D721Med (cell line): ENCODE measurements around the gene MEP1B.

Experiments
- DNase-seq: peaks from one replicate; pipeline ENCODE4 v3.0.0; 2011; ENCODE audit warnings: low spot score; ENCODE audit not compliant: insufficient read length
- FAIRE-seq: peaks from 2 replicates; lab custom pipeline; 2011; peaks lifted over from hg19 to GRCh38; lab: Jason Lieb, UNC
- CTCF ChIP-seq: IDR thresholded peaks from 2 replicates; pipeline ENCODE4 v1.5.1; 2012; ENCODE audit warnings: mild to moderate bottlenecking, control low read depth; ENCODE audit not compliant: insufficient read depth; ENCODE audit errors: missing control alignments

MEP1B gene

GRCh38 chr18:32183503-32183902, 6.3 kb upstream of the MEP1B start:
- DNase-seq (no peak), FAIRE-seq (no peak)
- TF ChIP-seq CTCF: no peak

GRCh38 chr18:32190209-32190608, 370 bp downstream of the MEP1B start:
- FAIRE-seq: peak; percentile 60
- no peak for DNase-seq
- TF ChIP-seq CTCF: no peak

- FAIRE-seq: no peak
- no peak for TF ChIP-seq CTCF
- no peak for DNase-seq
These were observed 6.3 kb downstream of the MEP1B start for GRCh38 chr18:32195881-32196815.

- TF ChIP-seq CTCF: no peak
- FAIRE-seq: no peak
- no peak for DNase-seq
These were observed 10.9 kb downstream of the MEP1B start for GRCh38 chr18:32200766-32201165.

GRCh38 chr18:32201948-32202672, 12.3 kb downstream of the MEP1B start:
- no peak for DNase-seq
- FAIRE-seq: no peak
- no peak for TF ChIP-seq CTCF

GRCh38 chr18:32208023-32208422, 18.2 kb downstream of the MEP1B start:
- no peak for FAIRE-seq
- no peak for TF ChIP-seq CTCF
- no peak for DNase-seq

GRCh38 chr18:32208577-32208976, 18.7 kb downstream of the MEP1B start:
- FAIRE-seq (no peak), DNase-seq (no peak)
- no peak for TF ChIP-seq CTCF
